Endometrium (tissue), 2 donors: ENCODE data around the gene JMJD4.

ENCODE experiments used
- FAIRE-seq: peaks from 2 replicates; lab custom pipeline; 2012; peaks lifted over from hg19 to GRCh38; lab: Jason Lieb, UNC
- donor health status: control.
- donor health status: control.

Gene JMJD4

DNA sequence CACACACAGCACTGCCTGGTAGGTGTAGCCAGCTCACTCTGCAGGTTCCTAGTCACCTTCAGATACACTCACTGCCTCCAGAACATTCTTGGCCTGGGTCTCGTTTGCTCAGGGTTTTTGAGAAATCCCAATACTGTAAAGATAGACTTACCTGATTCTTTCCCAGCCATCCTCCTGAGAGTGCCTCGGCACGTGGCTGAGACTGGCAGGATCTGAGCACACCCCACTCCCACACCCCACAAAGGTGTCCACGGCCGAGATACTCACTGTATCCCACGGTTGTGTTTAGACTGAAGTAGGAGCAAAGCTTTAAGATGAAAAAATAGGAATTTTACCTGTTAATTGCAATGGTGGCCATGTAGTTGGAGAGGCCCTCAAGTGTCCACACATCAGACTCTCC lies 33.5 kb upstream of the JMJD4 start:
- no peak for FAIRE-seq

DNA sequence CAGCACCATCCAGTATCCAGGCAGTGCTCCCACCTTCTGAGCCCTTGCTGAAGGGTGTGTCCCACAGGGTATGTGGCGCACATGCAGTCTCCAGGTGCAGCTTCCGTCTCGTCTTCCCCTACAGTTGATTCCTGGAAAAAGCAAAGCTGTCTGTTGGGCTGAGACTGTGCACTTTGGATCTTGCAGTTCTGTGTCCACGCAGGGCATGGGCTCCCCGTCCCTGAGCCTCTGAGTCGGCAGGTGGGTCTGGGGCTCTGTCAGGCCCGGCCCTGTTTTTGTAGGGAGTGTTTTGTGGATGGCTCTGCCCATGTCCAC lies 33.0 kb upstream of the JMJD4 start:
- FAIRE-seq = no peak

DNA sequence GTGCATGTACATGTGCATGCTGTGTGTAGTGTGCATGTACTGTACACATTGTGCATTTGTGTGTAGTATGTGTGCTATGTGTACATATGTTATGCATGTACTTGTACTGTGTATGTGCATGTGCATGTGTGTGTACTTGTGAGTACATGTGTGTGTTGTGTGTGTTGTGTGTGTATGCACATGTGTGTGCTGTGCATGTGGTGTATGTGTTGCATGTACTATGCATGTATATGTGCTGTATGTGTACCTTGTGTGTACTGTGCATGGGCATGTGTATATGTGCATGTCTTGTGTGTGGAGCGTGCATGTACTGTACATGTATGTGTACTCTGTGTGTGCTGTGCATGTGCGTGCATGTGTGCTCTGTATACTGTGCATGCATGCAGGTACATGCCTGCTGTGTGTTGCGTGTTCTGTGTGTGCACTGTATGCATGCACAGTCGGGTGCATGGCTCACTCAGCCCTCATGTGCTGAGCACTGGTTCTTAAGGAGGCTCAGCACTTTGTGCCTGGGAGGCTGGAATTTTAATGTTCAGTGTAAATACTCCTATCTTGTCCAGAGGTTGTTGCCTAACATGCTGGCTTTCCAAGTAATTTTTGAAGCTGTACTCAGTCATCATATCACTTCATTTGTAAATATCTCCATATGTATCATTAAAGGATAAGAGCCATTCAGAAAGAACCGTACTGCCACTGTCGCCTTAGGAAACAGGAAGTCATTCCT lies 32.5 kb upstream of the JMJD4 start:
- FAIRE-seq = no peak

DNA sequence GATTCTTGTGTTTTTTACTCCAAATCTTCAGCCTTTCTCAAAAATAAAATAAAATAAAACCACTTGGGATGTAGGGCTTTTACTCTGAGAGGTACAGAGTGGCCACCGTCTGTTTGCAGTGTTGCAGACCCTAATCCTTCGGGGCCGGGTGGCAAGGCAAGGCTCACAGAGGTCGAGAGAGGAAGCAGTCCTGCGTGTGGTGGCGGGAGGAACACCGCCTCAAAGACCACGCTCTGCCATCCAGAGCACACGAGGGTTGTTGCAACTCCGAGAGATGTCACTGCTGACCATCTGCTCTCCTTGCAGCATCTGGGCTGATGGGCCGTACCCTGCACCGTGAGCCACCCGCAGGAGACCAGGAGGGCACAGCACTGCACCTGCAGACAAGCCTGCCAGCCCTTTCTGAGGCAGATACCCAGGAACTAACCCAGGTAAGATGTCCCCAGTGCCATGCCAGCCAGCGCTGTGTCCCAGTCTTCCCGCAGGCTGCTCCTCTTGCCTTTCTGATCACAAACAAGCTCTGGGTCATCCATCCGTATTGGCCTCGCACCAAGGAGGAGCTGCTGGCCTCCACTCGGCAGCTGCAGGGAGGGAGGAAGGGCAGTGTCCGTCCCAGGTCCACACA lies 31.7 kb upstream of the JMJD4 start:
- no peak for FAIRE-seq

DNA sequence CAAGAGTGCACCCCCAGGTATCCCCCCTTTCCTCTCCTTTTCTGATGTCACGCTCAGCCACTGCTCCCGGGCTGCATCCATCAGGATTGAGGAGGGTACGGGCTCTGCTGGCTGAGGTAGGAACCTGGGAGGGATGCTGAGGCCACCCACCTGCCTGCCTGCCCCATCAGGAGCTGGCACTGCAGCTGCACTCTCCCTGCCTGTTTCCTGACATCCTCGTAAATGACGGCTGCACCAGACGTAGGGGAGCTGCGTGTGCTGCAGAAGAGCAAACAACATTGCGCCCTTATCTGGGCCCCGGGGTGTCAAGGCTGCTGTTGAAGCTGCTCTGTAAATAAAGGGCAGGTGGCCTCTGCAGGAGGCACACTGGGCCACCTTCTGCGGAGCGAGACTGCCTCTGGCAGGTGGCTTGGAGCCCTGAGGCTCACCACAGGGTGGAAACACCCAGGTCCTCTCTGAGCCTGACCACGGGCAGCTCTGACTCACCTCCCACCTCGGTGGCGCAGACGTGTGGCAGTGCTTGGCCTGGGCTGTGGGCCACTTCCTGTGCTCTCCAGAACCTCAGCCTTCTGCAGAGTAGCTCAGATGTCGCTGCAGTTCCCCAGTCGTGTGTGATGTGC lies 31.0 kb upstream of the JMJD4 start:
- FAIRE-seq = no peak

DNA sequence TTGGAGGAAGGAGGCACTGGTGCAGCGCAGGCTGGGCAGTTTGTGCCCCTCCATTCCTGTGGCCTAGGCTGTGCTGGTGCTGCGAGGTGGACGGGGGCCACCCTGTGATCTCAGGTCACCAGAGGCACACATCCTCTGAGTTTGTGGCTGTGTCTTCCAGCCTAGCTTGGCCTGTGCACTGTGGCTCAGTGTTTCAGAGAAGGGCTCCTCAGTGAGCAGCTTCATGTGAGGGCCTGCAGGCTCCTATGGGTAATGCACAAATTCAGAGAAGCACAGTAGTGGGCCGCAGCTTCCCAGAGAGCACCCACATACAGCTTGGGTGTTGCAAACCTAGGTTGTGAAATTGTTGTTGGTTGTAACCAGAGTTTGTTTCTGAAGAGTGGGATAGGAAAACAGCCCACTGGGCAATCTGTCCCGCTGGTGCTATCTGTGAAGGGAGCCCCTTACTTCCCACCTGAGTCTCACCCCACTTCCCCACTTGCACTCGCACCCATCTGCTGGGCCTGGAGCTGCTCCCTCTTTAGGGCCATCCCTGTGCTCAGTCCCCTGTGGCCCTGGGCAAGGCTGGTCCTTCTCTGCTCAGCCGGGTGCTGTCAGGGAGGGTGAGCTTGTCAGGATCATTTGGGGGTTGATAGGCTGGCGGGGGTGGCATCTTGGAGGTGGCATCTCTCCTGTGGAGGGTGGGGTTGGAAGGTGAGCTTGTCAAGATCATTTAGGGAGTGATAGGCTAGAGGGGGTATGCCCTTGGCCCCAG lies 30.3 kb upstream of the JMJD4 start:
- no peak for FAIRE-seq

DNA sequence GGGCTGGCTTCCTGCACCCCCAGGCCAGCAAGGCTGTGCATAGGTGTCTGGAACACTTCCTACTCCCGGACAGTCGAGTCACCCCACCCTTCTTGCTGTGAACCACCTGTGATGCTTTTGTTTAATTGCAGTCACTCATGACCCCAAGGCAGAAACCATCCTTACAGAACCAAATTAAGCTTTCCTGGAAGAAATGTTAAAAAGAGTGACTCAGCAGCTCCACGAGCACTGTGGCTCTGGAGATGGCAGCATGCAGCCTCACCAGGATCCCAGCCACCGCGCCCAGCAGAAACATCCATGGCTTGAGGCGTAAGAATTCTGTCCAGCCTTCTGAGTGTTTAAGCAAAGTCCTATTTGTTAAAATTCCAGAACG lies 28.9 kb upstream of the JMJD4 start:
- FAIRE-seq = no peak

DNA sequence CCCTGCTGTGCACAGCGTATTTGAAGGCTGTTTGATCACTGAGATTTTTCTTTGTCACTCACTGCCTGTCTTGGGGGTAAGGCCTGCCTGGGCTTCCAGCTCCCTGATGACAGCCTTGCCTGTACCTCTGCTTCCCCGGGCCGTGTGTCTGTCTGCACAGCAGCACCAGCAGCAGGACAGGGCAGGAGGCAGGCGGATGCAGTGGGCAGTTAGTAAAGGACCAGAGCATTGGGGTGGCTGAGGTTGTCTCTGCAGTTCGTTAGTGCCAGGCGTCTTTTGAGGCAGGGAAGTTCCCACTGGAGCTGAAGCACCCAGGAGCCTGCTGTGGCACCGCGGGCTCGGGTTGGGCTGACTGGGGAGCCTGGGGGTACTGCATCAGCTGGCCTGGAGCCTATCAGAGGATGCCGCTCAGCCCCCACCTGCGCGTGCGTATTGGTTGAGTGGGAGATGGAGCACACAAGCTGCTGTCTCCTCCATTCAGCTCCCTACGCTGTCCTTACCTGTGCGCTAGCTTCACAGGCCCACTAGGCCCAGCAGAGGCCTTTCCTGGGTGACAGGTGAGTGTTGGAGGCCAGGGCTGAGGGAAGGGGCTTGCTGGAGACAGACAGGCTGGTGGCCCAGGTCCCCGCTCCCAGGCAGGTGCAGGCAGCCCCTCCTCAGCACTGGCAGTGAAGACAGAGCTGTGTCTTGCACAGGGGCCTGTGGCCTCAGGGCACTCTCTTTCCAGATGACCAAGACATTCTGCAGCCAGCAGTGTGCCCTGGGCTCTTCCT lies 28.3 kb upstream of the JMJD4 start:
- FAIRE-seq = no peak

DNA sequence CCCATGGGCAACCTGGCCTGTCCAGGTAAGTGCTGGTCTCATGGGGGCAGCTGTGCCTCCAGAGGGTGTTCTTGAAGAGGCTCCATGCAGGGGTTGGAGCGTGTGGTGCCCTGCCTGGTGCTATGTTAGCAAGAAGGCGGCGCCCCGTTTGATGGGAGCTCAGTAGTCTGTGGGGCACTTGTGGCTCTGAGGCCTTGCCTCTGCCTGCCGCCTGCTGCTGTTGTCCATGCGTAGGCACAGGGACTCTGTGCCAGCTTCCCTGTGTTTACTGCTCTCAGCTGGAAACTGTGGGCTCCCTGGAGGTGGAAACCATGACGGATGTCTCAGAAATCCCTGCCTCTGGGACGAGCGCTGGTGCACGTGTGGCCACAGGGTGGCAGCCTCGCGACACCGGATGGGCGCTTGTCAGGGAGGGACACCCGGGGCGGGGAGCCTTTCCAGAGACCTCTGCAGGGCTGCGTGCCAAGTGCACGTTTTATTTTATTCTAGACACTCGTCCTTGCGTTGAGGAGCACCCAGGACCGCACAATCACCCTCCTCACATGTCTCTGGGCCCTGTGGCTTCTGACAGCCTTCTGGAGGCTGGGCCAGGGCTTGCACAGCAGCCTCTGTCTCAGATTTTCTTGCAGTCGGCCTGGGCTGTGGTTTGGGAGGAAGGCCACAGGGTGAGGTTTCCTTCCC lies 27.3 kb upstream of the JMJD4 start:
- no peak for FAIRE-seq

DNA sequence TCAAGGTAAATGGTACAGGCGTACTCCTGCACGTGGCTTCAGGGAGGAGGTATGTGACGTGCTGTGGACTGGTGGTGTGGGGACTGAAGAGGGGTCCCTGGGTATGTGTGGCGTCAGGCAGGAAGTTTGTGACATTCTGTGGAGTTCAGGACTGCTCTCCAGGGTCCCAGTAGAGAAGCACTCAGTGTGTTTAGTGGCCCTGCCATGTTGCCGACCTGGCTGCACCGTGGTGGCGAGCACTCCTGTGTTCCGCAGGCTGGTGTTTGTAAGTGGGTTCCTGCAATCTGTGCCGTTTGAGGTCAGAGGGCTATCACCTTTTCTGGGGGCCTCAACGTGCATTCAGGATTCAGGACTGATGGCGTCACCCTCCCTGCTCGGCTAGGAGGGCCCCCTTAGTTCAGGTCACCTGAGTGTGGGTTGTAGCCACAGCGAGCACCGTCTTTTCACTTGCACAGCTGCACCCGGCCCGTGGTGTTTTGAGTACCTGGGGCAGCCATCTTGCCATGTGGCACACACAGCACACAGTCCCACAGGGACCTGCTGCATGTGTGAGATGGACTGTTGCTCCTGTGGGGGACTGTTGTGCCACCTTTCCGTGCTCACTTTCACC lies 26.6 kb upstream of the JMJD4 start:
- no peak for FAIRE-seq

DNA sequence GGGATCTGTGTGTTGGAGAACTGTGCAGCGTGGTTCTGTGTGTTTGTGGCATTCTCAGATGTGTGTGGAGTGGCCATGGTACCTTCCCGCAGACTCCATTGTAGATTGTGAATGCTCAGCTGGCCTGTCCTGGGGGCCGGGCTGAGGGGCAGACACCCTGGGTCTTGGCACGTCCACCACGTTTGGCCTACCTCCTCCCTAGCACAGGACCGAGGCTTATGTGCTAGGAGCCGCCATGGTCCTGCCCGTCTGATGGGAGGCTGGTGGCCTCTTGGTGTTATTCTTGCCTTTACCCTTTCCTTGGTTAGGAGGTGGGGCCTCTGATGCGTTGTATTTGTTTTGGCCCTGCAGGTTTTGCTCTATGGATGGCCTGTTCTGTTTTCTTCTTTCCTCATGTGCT lies 25.3 kb upstream of the JMJD4 start:
- FAIRE-seq = no peak

DNA sequence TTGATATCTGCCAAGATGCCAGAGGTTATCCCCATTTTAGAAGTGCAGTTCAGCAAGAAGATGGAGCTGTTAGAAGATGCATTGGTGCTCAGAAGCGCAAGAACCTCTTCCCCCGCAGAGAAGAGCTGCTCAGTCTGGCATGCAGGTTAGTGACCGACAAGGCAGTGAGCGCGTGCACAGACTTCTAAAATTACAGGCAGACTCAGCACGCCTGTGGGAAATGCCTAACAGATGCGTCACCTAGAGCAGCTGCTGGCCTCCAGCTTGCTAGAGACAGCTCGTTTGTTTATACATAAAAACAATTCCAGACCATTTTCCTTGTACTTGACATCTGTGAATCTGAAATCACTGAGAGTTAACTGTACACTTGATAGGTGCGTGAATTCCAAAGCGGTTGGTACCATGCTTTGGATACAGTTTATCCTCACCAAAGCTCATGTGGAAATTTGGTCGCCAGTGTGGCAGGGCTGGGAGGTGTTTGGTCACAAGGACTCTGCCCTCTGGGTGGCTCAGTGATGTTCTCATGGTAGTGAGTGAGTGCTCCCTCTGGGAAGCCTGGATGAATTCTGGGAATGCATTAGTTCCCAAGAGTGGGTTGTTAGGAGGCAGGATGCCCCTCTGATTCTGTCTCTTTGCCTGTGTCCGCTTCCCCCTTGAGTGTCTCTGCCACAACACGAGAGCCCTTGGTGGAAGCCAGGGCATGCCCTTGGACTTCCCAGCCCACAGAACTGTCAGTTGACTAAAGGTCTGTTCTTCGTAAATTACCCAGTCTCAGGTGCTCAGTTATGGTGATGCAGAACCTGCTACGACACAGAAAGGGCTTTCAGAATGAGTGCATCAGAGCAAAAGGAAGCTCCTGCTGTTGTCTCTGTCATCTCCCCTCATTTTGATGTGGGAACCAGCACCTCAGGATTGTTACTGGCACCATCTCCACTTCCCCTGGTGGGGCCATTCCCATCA lies 24.5 kb upstream of the JMJD4 start:
- FAIRE-seq = peak; percentile 64

DNA sequence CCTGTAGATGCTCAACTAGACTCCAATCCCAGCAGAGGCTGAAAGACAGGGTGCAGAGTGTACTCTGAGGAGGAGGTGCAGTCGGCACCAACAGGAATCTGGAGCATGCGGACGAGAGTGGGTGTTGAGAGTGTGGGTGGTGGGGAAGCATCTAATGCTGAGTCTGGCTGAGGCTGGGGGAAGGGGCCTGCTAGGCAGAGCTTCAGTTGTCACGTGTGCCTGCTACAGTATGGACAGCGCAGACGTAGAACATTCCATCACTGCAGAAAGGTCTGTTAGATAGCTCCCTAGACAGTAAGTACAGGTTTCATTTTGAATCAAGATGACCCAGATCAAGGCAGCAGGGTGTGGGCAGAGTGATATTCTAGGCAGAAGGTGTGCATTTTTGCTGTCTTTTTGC lies 23.3 kb upstream of the JMJD4 start:
- no peak for FAIRE-seq

DNA sequence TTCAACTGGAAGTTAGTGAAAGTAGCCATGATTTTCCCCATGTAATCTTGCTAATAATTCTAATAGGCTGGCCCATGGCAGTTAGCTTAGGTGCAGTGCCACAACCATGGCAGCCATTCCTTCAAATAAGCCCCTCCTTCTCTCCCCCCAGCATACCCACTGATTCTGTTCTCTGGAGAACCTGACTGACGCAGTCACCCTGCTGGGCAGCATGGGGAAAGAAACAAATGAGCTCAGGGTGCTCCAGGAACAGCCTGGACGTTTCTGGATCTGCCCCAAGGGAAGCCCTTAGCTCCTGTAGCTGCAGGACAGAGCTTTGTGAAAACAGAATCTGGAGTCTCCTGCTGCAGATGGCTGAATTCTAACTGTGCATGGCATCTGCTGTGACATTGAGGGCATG lies 22.7 kb upstream of the JMJD4 start:
- no peak for FAIRE-seq

DNA sequence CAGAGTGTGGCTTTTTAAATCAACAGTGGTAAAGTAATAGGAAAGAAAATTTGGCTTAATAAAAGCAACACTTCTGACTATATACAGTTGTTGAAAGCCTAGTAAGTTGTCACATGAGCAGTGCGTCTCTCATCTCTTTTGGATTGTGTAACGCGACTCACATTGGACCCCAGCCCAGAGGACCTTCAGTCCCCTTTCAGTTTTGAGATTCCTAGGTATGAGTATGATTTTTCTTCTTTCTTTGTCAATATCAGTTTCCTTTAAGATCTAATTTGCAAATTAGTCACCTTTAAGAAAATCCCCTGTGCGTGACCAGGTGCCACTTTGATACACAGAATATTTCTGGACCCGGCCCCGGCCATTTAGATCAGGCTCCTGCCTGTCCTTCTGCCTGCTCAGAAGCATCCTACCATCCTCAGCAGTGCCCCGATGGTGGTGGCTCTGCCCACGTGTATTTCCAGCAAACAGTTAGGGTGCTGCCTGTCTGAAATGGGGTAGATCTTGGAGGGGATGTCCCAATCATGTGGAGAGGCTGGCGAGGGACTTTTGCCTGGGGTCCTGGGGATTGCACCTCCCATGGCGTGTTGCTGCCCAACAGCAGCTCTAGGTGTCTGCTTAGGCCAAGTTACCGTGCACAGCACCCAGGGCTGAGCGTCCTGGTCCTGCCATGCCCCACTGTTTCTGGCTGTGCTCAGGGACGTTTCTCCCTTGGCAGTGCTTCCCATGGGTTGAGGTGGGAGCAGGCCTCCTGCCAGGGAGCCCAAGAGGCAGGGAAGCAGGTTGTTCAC lies 21.3 kb upstream of the JMJD4 start:
- no peak for FAIRE-seq

DNA sequence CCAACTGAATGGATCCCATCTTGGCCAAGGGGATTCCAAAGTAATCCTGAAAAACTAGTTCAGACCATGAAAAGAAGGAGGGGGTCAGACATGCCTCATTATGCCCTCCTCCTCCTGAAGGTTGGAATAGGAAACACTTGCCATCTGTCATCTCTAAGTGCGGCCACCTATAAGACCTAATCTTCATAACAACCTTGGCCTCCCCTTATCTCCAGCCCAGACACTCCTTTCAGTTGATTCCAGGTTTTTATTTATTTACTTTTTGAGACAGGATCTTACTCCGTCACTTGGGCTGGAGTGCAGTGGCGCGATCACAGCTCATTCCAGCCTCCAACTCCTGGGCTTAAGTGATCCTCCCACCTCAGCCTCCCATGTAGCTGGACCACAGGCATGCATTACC lies 19.9 kb upstream of the JMJD4 start:
- no peak for FAIRE-seq

DNA sequence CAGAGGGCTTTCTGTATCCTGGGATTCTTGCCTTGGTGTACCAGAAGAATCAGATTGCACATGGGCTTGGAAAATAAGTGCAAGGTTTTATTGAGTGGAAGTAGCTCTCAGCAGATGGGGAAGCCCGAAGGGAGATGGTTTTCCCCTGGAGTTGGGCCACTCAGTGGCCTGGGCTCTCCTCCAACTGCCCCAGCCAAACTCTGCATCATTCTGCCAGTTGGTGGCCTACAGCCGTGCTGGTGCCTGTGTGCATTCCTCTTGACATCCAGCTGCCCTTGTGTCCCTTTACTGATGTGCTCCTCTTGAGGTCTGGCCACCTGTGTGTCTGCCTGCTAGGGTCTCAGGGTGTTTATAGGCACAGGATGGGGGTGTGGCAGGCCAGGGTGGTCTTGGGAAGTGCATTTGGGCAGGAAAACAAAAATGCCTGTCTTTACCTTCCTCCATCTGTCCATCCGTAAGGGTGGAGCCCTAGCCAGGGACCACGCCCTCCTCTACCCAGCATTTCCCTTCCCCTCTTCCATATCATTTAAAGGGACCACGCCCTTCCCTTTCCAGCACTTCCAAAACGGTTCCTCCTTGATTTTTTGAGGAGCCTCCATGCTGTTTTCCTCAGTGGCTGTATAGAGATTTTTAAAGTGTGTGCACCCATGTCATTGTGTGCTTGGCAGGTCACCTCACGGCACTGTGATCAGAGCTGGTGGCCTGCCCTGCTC lies 19.1 kb upstream of the JMJD4 start:
- FAIRE-seq = no peak

DNA sequence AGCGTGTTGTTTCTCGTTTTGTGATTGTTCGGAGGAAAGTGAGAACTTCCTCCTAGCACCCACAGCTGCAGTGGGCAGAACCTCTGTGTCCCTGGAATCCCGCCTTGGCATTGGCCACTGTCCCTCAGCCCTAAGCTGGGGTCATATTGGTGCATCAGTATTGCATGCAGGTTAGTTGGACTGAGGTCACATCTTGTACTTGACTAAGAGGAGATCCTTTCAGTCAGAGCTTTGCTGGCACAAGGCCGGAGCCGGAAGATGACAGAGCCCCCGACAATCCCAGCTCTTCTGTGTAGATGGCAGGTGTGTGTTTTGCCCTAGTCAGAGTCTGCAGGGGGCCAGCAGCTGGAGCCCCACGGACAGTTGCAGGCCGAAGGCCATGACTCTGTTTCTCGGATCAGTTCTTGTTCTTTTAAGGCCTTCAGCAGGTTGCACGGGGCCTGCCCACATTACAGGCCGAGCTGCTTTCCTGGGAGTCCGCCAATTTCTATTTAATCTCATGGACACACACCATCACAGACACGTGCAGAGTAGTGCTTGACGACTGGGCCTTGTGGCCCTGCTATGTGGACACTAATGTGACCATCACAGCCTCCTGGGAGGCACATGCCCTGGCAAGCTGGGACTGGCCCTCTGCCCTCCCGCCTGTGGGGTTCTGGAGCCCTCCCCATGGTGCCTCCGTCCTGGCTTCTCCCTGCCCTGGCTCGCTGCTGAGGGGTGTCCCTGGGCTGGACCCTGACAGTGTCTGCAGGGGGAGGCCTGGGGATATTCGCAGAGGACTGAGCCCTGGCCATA lies 15.0 kb upstream of the JMJD4 start:
- FAIRE-seq = no peak
